D721Med (cell line): ENCODE results near the gene PGPEP1.

Experiments used
- DNase-seq: peaks from one replicate; pipeline ENCODE4 v3.0.0; 2011; ENCODE audit warnings: low spot score; ENCODE audit not compliant: insufficient read length
- FAIRE-seq: peaks from 2 replicates; lab custom pipeline; 2011; peaks lifted over from hg19 to GRCh38; lab: Jason Lieb, UNC
- CTCF ChIP-seq: IDR thresholded peaks from 2 replicates; pipeline ENCODE4 v1.5.1; 2012; ENCODE audit warnings: mild to moderate bottlenecking, control low read depth; ENCODE audit not compliant: insufficient read depth; ENCODE audit errors: missing control alignments

PGPEP1 gene

DNA sequence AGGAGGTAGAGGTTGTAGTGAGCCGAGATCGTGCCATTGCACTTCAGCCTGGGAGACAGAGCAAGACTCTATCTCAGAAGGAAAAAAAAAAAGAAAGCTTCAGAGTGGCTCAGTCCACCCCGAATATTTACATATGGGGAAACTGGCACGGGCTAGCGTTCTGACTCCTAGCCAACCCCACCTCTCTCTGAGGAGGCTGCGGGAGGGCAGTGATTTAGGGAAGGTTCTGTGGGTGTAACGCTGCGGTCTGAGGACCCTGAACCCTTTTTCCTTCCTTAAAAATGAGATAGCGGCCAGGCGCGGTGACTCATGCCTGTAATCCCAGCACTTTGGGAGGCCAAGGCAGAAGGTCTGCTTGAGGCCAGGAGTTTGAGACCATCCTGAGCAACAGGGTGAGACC, 52.0 kb downstream of the PGPEP1 start:
- no peak for TF ChIP-seq CTCF
- no peak for DNase-seq

GRCh38 chr19:18392926-18393325, 52.5 kb downstream of the PGPEP1 start:
- FAIRE-seq (no peak), DNase-seq (no peak)
- no peak for TF ChIP-seq CTCF

More for the DNA sequence above, 52.0 kb downstream of the PGPEP1 start:
- FAIRE-seq: no peak

GRCh38 chr19:18393836-18394235, 53.4 kb downstream of the PGPEP1 start:
- DNase-seq (no peak), FAIRE-seq (no peak)
- TF ChIP-seq CTCF: no peak

DNA sequence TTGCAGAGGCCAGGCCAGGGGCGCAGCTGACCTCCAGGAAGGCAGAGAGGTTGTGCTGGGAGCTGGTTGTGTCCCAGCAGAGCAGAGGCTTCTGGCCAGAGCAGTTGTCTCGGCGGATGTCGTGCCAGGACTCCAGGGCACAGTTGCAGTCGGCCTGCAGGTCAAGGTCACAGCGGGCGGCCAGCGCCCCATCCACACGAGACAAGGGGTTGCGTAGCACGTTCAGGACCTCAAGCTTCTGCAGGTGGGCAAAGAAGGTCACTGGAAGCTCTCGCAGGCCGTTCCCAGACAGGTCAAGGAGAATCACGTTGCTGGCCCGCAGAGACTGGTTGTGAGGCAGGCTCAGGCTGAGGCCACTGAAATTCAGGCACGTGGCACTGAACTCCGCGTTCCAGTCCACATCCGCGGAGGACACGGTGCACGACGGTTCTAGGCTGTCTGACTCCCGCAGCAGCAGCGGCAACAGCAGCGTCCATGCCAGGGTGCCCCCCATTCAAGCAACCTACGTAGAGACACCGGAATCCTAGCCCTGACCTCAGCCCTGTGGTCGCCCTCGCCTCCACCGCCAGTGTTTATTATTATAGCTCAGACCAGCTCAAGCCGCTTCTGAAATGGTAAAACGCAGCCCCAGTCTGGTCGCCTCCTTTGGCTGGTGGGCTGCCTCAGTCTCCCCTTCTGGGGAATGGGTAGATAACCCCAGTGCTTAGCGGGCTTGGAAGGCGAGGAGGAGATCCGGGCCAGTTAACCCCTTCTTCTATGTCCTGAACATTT, 56.3 kb downstream of the PGPEP1 start:
- DNase-seq (no peak), FAIRE-seq (no peak)
- no peak for TF ChIP-seq CTCF

GRCh38 chr19:18397242-18398202, 57.1 kb downstream of the PGPEP1 start, which contains the start of gene LRRC25:
LRRC25 (minus strand) TSS chr19:18397622; CDS start chr19:18396963, 659 bp downstream.
- FAIRE-seq (no peak), DNase-seq (no peak)
- TF ChIP-seq CTCF: no peak

DNA sequence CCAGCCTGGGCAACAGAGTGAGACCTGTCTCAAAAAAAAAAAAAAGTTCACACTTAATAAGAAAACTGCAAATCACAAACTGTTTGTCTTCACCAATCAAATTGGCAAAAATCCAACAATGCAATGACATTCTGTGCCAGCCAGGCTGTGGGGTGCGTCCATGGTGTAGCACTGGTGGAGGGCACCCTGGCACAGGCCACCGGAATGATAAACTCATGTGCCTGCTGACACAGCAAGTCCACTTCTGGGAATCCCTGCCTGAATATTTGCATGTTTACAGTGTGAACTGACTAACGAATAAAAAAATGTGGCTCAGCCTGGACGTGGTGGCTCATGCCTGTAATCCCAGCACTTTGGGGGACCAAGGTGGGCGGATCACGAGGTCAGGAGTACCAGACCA, 58.6 kb downstream of the PGPEP1 start:
- FAIRE-seq (no peak), DNase-seq (no peak)

More for the DNA sequence above, 58.6 kb downstream of the PGPEP1 start:
- TF ChIP-seq CTCF: no peak
